SKM-1 treated with dmso at 0.1 percent for 144 hours (cell line): ENCODE results near the gene SPEM2.
"Not testable (repeated sequence)": the region's sequence is repeated elsewhere in the genome, so short reads cannot be mapped to it uniquely, and the experiment has no call there.

Experiments used
- DNase-seq: peaks from one replicate; lab custom pipeline; 2025; ENCODE audit not compliant: unreplicated experiment; lab: John Stamatoyannopoulos, UW

SPEM2 gene

GRCh38 chr17:7468804-7469389 lies 43.5 kb downstream of the SPEM2 start:
- DNase-seq: no peak

DNA sequence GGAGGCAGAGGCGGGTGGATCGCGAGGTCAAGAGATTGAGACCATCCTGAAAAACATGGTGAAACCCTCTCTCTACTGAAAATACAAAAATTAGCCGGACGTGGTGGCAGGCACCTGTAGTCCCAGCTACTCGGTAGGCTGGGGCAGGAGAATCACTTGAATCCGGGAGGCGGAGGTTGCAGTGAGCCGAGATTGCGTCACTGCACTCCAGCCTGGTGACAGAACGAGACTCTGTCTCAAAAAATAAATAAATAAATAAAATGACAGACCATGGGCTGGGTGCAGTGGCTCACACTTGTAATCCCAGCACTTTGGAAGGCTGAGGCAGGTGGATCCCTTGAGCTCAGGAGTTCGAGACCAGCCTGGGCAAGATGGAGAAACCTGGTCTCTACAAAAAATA lies 44.4 kb downstream of the SPEM2 start:
- not testable (repeated sequence) for DNase-seq

GRCh38 chr17:7470457-7470973 lies 45.1 kb downstream of the SPEM2 start:
- DNase-seq: not testable (repeated sequence)

DNA sequence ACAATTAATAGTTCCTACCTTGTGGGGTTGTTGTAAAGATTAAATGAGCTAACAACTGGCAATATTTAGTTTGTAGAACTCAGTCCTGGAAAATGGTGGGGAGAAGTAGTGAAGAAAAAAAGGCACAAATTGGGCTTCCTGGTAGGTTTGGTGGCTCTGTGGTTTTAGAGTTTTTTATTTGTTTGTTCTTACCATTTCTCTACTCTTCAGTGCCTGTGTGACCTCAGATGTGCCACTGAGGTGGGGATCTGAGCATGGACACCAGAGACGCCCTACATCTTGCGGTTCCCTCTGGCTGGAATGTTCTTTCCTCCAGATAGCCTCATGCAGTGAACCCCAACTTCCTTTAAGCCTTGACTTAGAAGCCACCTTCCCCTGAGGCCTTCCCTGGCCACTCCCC lies 46.3 kb downstream of the SPEM2 start:
- DNase-seq: no peak

GRCh38 chr17:7474767-7475166 lies 49.4 kb downstream of the SPEM2 start:
- not testable (repeated sequence) for DNase-seq

DNA sequence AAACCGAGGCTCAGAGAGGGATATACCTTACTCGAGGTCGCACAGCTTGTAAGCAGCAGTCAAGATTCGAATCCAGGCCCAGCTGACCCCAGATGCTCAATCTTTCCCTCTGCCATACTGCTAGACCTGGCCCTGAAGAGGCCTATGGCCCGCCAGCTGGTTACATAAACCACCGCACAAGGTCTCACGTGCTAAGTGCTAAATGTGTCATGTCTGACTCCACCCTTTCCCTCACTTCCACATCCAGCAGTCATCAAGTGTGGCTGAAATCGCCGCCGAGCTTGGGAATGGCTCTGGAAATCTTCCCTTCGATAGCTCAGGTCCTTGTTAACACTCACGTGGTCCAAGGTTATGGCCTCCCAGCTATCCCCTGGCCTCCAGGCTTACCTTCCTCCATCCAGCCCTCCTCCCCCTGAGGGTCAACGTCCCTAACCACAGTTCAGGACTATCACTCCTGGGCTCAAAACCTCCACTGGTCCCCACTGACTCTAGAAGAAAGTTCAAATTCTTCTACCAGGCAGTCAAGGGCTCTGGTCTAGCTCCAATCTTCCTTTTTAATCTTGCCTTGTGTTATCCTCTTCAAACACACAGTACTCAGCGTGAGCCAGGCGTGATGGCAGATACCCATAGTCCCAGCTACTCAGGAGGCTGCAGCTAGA lies 50.5 kb downstream of the SPEM2 start:
- DNase-seq: no peak

- DNase-seq: no peak
These were observed 51.1 kb downstream of the SPEM2 start for GRCh38 chr17:7476494-7476893.

- DNase-seq: no peak
These were observed 51.5 kb downstream of the SPEM2 start for GRCh38 chr17:7476951-7477350.
